H1 (cell line): Measurements from ENCODE around the gene BEST2. TPM values are rescaled to one million over a fixed set of nuclear protein-coding genes. Genes with fewer than 3 reads are reported as not detected.

Experiments
- CTCF ChIA-PET: fragments of 300-600 bp; sonication (Branson Sonifier 250); formaldehyde crosslinking; loops from one replicate; lab custom pipeline; 2021; ENCODE audit not compliant: partially characterized antibody; lab: Charles Lee
- POLR2A ChIA-PET: fragments of 300-600 bp; sonication (Branson Sonifier 250); formaldehyde crosslinking; loops from one replicate; lab custom pipeline; 2021; ENCODE audit warnings: inconsistent platforms; ENCODE audit not compliant: partially characterized antibody; lab: Charles Lee
- DNase-seq, 2 experiments: peaks; one replicate each; pipeline versions ENCODE4 v3.0.0 to v3.0.0-alpha.2; 2010 to 2022; ENCODE audit warnings: low spot score in 2 of 2, low read depth in 1 of 2, mixed read lengths in 1 of 2
- FAIRE-seq: peaks from 2 replicates; lab custom pipeline; 2011; peaks lifted over from hg19 to GRCh38; lab: Jason Lieb, UNC
- H2AFZ ChIP-seq: 2 replicates; pipeline ENCODE4 v1.8.1; 2012; ENCODE audit warnings: low read length, inconsistent platforms
- H2AK5ac ChIP-seq: 2 replicates; pipeline ENCODE4 v1.6.1; 2013; ENCODE audit warnings: low read depth, low read length
- H2BK120ac ChIP-seq: replicated peaks from 2 replicates; pipeline ENCODE3; 2013; ENCODE audit warnings: low read depth, low read length, inconsistent platforms
- H2BK12ac ChIP-seq: 2 replicates; pipeline ENCODE4 v1.6.1; 2013; ENCODE audit warnings: low read depth, low read length
- H2BK15ac ChIP-seq: 2 replicates; pipeline ENCODE4 v1.6.1; 2013; ENCODE audit warnings: low read length
- H2BK20ac ChIP-seq: 2 replicates; pipeline ENCODE4 v1.6.1; 2013; ENCODE audit warnings: low read length
- H2BK5ac ChIP-seq: 2 replicates; pipeline ENCODE4 v1.6.1; 2013; ENCODE audit warnings: low read depth, low read length
- H3K14ac ChIP-seq: 2 replicates; pipeline ENCODE4 v1.6.1; 2013; ENCODE audit warnings: inconsistent platforms; ENCODE audit not compliant: insufficient read length
- H3K18ac ChIP-seq: 2 replicates; pipeline ENCODE4 v1.6.1; 2013; ENCODE audit warnings: low read length; ENCODE audit errors: extremely low read depth
- H3K23ac ChIP-seq: 2 replicates; pipeline ENCODE4 v1.6.1; 2013; ENCODE audit warnings: inconsistent platforms; ENCODE audit not compliant: insufficient read length
- H3K23me2 ChIP-seq: 2 replicates; pipeline ENCODE4 v1.6.1; 2013; ENCODE audit warnings: low read depth, low read length
- H3K27ac ChIP-seq: 2 replicates; pipeline ENCODE4 v1.6.1; 2011; ENCODE audit warnings: low read depth, low read length, inconsistent platforms
- H3K27me3 ChIP-seq, 4 experiments: replicated peaks in 1 of 4; 1 replicate in 1 of 4; 2 replicates in 3 of 4; pipeline versions ENCODE4 v1.6.1 to v1.8.1; 2011 to 2013; ENCODE audit warnings: low read length in 3 of 4, mild to moderate bottlenecking in 3 of 4, inconsistent platforms in 2 of 4, mixed read lengths in 2 of 4, moderate library complexity in 1 of 4; ENCODE audit not compliant: control insufficient read depth in 3 of 4, insufficient read depth in 3 of 4; ENCODE audit errors: extremely low read depth in 1 of 4
- H3K36me3 ChIP-seq, 4 experiments: 2 replicates each; pipeline versions ENCODE4 v1.6.1 to v1.8.1; 2011 to 2013; ENCODE audit warnings: mild to moderate bottlenecking in 4 of 4, low read length in 3 of 4, moderate library complexity in 2 of 4, control low read depth in 1 of 4, inconsistent platforms in 1 of 4; ENCODE audit not compliant: insufficient read depth in 4 of 4, control insufficient read depth in 2 of 4
- H3K4ac ChIP-seq: replicated peaks from 2 replicates; pipeline ENCODE3; 2013; ENCODE audit warnings: low read length, low read depth, mixed read lengths, inconsistent platforms; ENCODE audit not compliant: insufficient read length
- H3K4me1 ChIP-seq, 4 experiments: replicated peaks in 1 of 4; 1 replicate in 1 of 4; 2 replicates in 3 of 4; pipeline versions ENCODE4 v1.6.1 to v1.8.1; 2011 to 2013; ENCODE audit warnings: low read length in 3 of 4, inconsistent platforms in 2 of 4, mixed read lengths in 1 of 4; ENCODE audit not compliant: insufficient read depth in 4 of 4, control insufficient read depth in 3 of 4
- H3K4me2 ChIP-seq, 2 experiments: 2 replicates each; pipeline versions ENCODE4 v1.6.1 to v1.8.1; 2011 to 2013; ENCODE audit warnings: low read depth in 2 of 2, low read length in 2 of 2, control low read depth in 1 of 2, inconsistent platforms in 1 of 2, mild to moderate bottlenecking in 1 of 2; ENCODE audit not compliant: insufficient read depth in 1 of 2
- H3K4me3 ChIP-seq, 4 experiments: fragments of 200-600, 300-600 bp in 1 of 4; sonication (generic), shearing (Covaris generic), sonication (Bioruptor Twin) in 1 of 4; 2 replicates each; pipeline versions ENCODE4 v1.5.1 to v1.8.1; 2011 to 2016; ENCODE audit warnings: low read length in 4 of 4, low read depth in 3 of 4, control low read depth in 2 of 4, inconsistent platforms in 2 of 4, mild to moderate bottlenecking in 2 of 4, mixed read lengths in 1 of 4, moderate library complexity in 1 of 4; ENCODE audit not compliant: insufficient read depth in 2 of 4; ENCODE audit errors: extremely low read depth in 1 of 4
- H3K56ac ChIP-seq: replicated peaks from 2 replicates; pipeline ENCODE3; 2013; ENCODE audit warnings: low read depth, mild to moderate bottlenecking, mixed read lengths, low read length, inconsistent platforms; ENCODE audit not compliant: insufficient read length
- H3K79me1 ChIP-seq: 2 replicates; pipeline ENCODE4 v1.6.1; 2013; ENCODE audit warnings: low read depth, low read length, control low read depth
- H3K79me2 ChIP-seq, 2 experiments: 2 replicates each; pipeline versions ENCODE4 v1.6.1 to v1.8.1; 2012 to 2013; ENCODE audit warnings: low read length in 2 of 2, mild to moderate bottlenecking in 2 of 2, inconsistent platforms in 1 of 2; ENCODE audit not compliant: insufficient read depth in 2 of 2, control insufficient read depth in 1 of 2
- H3K9ac ChIP-seq, 4 experiments: replicated peaks in 1 of 4; 1 replicate in 1 of 4; 2 replicates in 3 of 4; pipeline versions ENCODE4 v1.6.1 to v1.8.1; 2011 to 2013; ENCODE audit warnings: low read depth in 3 of 4, low read length in 3 of 4, control low read depth in 2 of 4, mild to moderate bottlenecking in 2 of 4, moderate library complexity in 2 of 4, inconsistent platforms in 1 of 4; ENCODE audit errors: extremely low read depth in 1 of 4
- H3K9me3 ChIP-seq, 2 experiments: 2 replicates each; pipeline versions ENCODE4 v1.6.1 to v1.8.1; 2012 to 2013; ENCODE audit warnings: mild to moderate bottlenecking in 2 of 2, moderate library complexity in 2 of 2, control low read depth in 1 of 2, inconsistent platforms in 1 of 2, low read depth in 1 of 2, low read length in 1 of 2, mixed read lengths in 1 of 2; ENCODE audit not compliant: insufficient read depth in 2 of 2
- H4K20me1 ChIP-seq, 2 experiments: replicated peaks in 1 of 2; 2 replicates each; pipeline versions ENCODE3 to v1.8.1; 2011 to 2013; ENCODE audit warnings: inconsistent platforms in 2 of 2, low read length in 2 of 2, mild to moderate bottlenecking in 1 of 2; ENCODE audit not compliant: insufficient read depth in 2 of 2, control insufficient read depth in 1 of 2
- H4K5ac ChIP-seq: 2 replicates; pipeline ENCODE4 v1.6.1; 2013; ENCODE audit warnings: low read length, low read depth, mixed read lengths, inconsistent platforms; ENCODE audit not compliant: insufficient read length
- H4K8ac ChIP-seq: 2 replicates; pipeline ENCODE4 v1.8.0; 2013; ENCODE audit warnings: mild to moderate bottlenecking, moderate library complexity, low read length, inconsistent platforms; ENCODE audit not compliant: insufficient read depth; ENCODE audit errors: extremely low read depth
- H4K91ac ChIP-seq: replicated peaks from 2 replicates; pipeline ENCODE3; 2013; ENCODE audit warnings: low read length, mixed read lengths, inconsistent platforms; ENCODE audit not compliant: insufficient read length
- CBX8 ChIP-seq: fragments of 300-800, 300-1000 bp; sonication (generic); IDR thresholded peaks from 2 replicates; pipeline ENCODE4 v1.7.1; 2016; ENCODE audit warnings: low read depth, low read length, borderline replicate concordance
- EGR1 ChIP-seq: IDR thresholded peaks from 2 replicates; pipeline ENCODE4 v1.6.1; 2011; ENCODE audit warnings: low read depth, low read length, borderline replicate concordance
- WGBS, 2 experiments: shearing (Covaris generic) in 1 of 2; methylation state at CpG; one replicate each; pipeline versions ENCODE4 v1.1.6 to v1.1.7; 2013 to 2015; ENCODE audit warnings: low lambda C conversion rate in 2 of 2, mixed read lengths in 2 of 2, inconsistent platforms in 1 of 2, low coverage in 1 of 2, missing lambda C conversion rate in 1 of 2; ENCODE audit not compliant: insufficient replicate concordance in 2 of 2, insufficient coverage in 1 of 2, insufficient read length in 1 of 2; ENCODE audit errors: extremely low coverage in 1 of 2, missing lambda C conversion rate in 1 of 2; 5-methylcytosine and 5-hydroxymethylcytosine counted together
- polyA plus RNA-seq, 7 experiments: library from polyadenylated mRNA; depleted of rRNA in 3 of 7; stranded (reverse) in 5 of 7; unstranded in 2 of 7; fragments of >200 nt in 5 of 7; fragments of 200-250 nt in 2 of 7; gene quantifications; 1 replicate in 5 of 7; 2 replicates in 1 of 7; 4 replicates in 1 of 7; pipeline versions ENCODE4 v1.2.1 to v1.2.3, GENCODE V29; 2011 to 2013; ENCODE audit warnings: missing spikeins in 2 of 7, mixed read lengths in 2 of 7
- total RNA-seq: library from RNA; stranded (reverse); fragmentation: NEBNext Ultra II Directional; extraction: Animal tissue kit (Norgen Biotek cat#: 25700); gene quantifications from 2 replicates; pipeline ENCODE4 v1.2.1, GENCODE V29; 2021

Gene BEST2
- total and polyA plus RNA-seq, 2 of the 8 experiments (the other 6 are each of a cell fraction or from before 2014, with no cell fraction given): 4.6 to 7.3 TPM

GRCh38 chr19:12752056-12752781, 628 bp downstream of the BEST2 start:
- CTCF ChIA-PET: interaction anchor here (0.7 to 17.5 kb wide), 9 partner anchors 10 to 72 kb away, joined by 3 to 288 read pairs (median 3); partner anchors contain the start of genes JUNB, PRDX2, RNASEH2A and THSD8
- WGBS, 2 experiments: 81% methylated on average over 21 of the region's 23 CpGs; no CpG with 5 or more reads in 1 of the 2 experiments
- Histone ChIP-seq H3K79me1 (no peaks in the 10 kb centered on the region), H2AK5ac (no peak overlapping the region), H3K79me2 (no peaks in the 10 kb centered on the region), H3K27ac (no peak overlapping the region), H3K4me3 (peak overlapping the region; percentile 45 to 63 (median 47); a peak in 5 of 8 replicates), H4K91ac (no peak overlapping the region), H2BK15ac (peak overlapping the region; percentile 46; the same call in 1 of the 2 replicates), H3K4me2 (peak overlapping the region; percentile 70 to 74), H3K23me2 (peaks cover 8% of the 10 kb centered on the region), H3K9me3 (no peaks in the 10 kb centered on the region), H3K27me3 (no peaks in the 10 kb centered on the region; a peak in 3 of 7 replicates), H2AFZ (no peak overlapping the region), H4K5ac (no peak overlapping the region), H2BK12ac (no peak overlapping the region), H3K4me1 (peaks cover 0 to 10% (median 4%) of the 10 kb centered on the region in 4 experiments; a peak in 4 of 7 replicates), H3K4ac (peak overlapping the region; percentile 69), H3K18ac (peak overlapping the region; percentile 32; the same call in 1 of the 2 replicates), H2BK20ac (no peak overlapping the region), H4K20me1 (peaks cover 0 to 2% of the 10 kb centered on the region in 2 experiments), H3K23ac (no peak overlapping the region), H2BK5ac (no peak overlapping the region), H3K56ac (no peak overlapping the region), H3K36me3 (peaks cover 0 to 7% (median 3%) of the 10 kb centered on the region in 4 experiments; a peak in 3 of 8 replicates), H2BK120ac (no peak overlapping the region), H3K9ac (no peak overlapping the region; a peak in 2 of 7 replicates), H3K14ac (no peak overlapping the region), H4K8ac (peak overlapping the region; percentile 65)
- no peak for TF ChIP-seq CBX8
- peak; percentile 36; the same call in 1 of the 2 replicates for TF ChIP-seq EGR1
- FAIRE-seq: no peak
- no peak for DNase-seq
- POLR2A ChIA-PET: interaction anchor here (0.7 to 10.3 kb wide), 20 partner anchors 9 to 125 kb away, joined by 3 to 104 read pairs (median 4); partner anchors contain the start of genes DHPS, FBXW9, GET3 and JUNB
